Sigmoid colon (tissue), 7 donors: ENCODE data around the gene OPRL1. TPM values are rescaled to one million over a fixed set of nuclear protein-coding genes. Genes with fewer than 3 reads are reported as not detected.

ENCODE experiments used
- DNase-seq: peaks from one replicate; pipeline ENCODE4 v3.0.0-alpha.2; 2019
- H3K27ac ChIP-seq, 4 donors: fragments of 200-600 bp; sonication (generic); one replicate each; pipeline ENCODE4 v1.5.1; 2016 to 2019; ENCODE audit warnings: mild to moderate bottlenecking in 1 of 4
- H3K27me3 ChIP-seq, 3 donors: fragments of 200-600 bp; sonication (generic); one replicate each; pipeline ENCODE4 v1.5.1; 2019; ENCODE audit warnings: mild to moderate bottlenecking in 1 of 3
- H3K36me3 ChIP-seq, 4 donors: fragments of 200-600 bp; sonication (generic); one replicate each; pipeline ENCODE4 v1.5.1; 2016 to 2019
- H3K4me1 ChIP-seq, 4 donors: fragments of 200-600 bp; sonication (generic); one replicate each; pipeline ENCODE4 v1.5.1; 2017 to 2019
- H3K4me3 ChIP-seq, 4 donors: fragments of 200-600 bp; sonication (generic); one replicate each; pipeline ENCODE4 v1.5.1; 2017 to 2019; ENCODE audit warnings: mild to moderate bottlenecking in 2 of 4, moderate library complexity in 1 of 4
- H3K9me3 ChIP-seq, 4 donors: fragments of 200-600 bp in 3 of 4; sonication (generic) in 3 of 4; one replicate each; pipeline versions ENCODE4 v1.5.1 to v1.6.1; 2013 to 2019
- CTCF ChIP-seq, 4 experiments: fragments of 450-650 bp in 3 of 4; fragments of 200-600 bp in 1 of 4; IDR thresholded peaks; one replicate each; pipeline ENCODE4 v1.5.1; 2016 to 2019; ENCODE audit warnings: antibody characterized with exemption in 4 of 4, mild to moderate bottlenecking in 3 of 4, moderate library complexity in 2 of 4
- EP300 ChIP-seq, 4 donors: sonication (generic); formaldehyde crosslinking; IDR thresholded peaks; one replicate each; pipeline ENCODE4 v1.6.1; 2017; ENCODE audit warnings: antibody characterized with exemption in 4 of 4
- POLR2A ChIP-seq, 2 donors: fragments of 450-650 bp; IDR thresholded peaks; one replicate each; pipeline ENCODE4 v1.6.1; 2016; ENCODE audit warnings: antibody characterized with exemption in 2 of 2, mild to moderate bottlenecking in 2 of 2, moderate library complexity in 2 of 2
- POLR2AphosphoS5 ChIP-seq, 4 donors: sonication (generic); formaldehyde crosslinking; IDR thresholded peaks; one replicate each; pipeline ENCODE4 v1.6.1; 2017; ENCODE audit warnings: antibody characterized with exemption in 4 of 4
- WGBS, 2 donors: extraction: QIAGEN DNeasy Blood & Tissue Kit; methylation state at CpG; one replicate each; pipeline ENCODE4 v1.1.7; 2013; 5-methylcytosine and 5-hydroxymethylcytosine counted together
- intact Hi-C: fragments of 100-400 bp; cut with DNase I; formaldehyde crosslinking; loops from one replicate; pipeline ENCODE4 v1.15.1; 2023
- polyA plus RNA-seq, 3 donors: library from polyadenylated mRNA; stranded (reverse); fragments of 200-250 nt; gene quantifications; one replicate each; pipeline ENCODE4 v1.2.3, GENCODE V29; 2013
- total RNA-seq, 4 donors: library from RNA; depleted of rRNA; stranded (reverse); fragments of >200 nt; gene quantifications; one replicate each; pipeline ENCODE4 v1.1.0, GENCODE V29; 2016
- donor health status: healthy with polysubstance abuse.
- donor health status: Bipolar disorder and iron deficiency.
- donor health status: healthy.

Gene OPRL1
- total and polyA plus RNA-seq, 7 donors: under 0.01 to 2.2 (median 0.89) TPM; not detected in 1

DNA sequence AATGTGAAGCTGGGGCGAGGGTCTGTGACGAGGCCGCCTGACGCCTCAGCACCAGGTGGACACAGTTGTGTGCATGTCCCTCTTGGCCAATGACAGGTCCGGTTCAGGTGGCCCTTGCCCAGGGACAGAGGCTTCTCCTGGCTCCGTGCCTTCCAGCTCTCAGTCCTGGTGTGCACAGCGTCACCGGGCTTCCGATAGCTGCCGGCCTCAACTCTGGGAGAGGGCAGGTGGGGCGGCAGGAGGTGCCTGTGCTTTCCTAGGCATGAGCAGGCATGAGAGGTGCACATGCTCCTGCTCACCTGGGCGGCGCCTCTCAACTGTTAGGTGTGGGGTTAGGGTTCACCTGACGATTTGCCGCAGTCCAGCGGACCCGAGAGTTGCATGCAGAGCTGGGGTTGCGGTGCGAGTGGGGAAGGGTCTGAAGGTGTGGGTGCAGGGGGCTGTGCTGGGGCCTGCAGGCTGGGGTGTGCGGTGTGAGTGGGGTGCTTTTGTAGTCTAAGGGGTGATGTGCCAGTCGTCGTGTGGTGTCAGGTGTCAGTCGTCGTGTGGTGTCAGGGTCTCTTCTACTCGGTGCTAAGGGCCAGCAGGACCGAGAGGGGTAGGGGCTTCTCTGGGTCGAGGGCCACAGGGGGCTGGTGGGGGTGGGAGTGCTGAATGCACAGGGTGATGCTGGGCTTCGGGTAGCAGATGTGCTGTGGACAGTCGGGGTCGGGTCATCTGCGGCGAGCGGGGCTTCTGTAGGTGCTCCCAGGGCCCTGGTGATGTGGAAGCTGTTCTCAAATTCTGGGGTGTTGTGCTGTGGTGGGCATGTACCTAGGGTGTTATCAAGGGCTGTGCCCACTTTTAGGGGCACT, 26.7 kb upstream of the OPRL1 start:
- Histone ChIP-seq H3K4me1 (peaks cover 0 to 18% (median 17%) of the 10 kb centered on the region in 4 donors), H3K9me3 (no peaks in the 10 kb centered on the region), H3K4me3 (no peak overlapping the region), H3K27me3 (peaks cover 27 to 79% (median 71%) of the 10 kb centered on the region in 3 donors), H3K27ac (peak overlapping the region in 3 of 4 donors; percentile 22 to 70 (median 36)), H3K36me3 (no peaks in the 10 kb centered on the region)
- no peak for DNase-seq
- intact Hi-C loops: no loop called here
- no peak for TF ChIP-seq POLR2AphosphoS5 (IDR thresholded peaks at IDR 0.05)
- no peak for TF ChIP-seq EP300 (IDR thresholded peaks at IDR 0.05)
- no peak for TF ChIP-seq POLR2A (IDR thresholded peaks at IDR 0.05)
- no peak for TF ChIP-seq CTCF (IDR thresholded peaks at IDR 0.05)
- 77 to 85% methylated on average over 33 of the region's 33 CpGs for WGBS, 2 donors

DNA sequence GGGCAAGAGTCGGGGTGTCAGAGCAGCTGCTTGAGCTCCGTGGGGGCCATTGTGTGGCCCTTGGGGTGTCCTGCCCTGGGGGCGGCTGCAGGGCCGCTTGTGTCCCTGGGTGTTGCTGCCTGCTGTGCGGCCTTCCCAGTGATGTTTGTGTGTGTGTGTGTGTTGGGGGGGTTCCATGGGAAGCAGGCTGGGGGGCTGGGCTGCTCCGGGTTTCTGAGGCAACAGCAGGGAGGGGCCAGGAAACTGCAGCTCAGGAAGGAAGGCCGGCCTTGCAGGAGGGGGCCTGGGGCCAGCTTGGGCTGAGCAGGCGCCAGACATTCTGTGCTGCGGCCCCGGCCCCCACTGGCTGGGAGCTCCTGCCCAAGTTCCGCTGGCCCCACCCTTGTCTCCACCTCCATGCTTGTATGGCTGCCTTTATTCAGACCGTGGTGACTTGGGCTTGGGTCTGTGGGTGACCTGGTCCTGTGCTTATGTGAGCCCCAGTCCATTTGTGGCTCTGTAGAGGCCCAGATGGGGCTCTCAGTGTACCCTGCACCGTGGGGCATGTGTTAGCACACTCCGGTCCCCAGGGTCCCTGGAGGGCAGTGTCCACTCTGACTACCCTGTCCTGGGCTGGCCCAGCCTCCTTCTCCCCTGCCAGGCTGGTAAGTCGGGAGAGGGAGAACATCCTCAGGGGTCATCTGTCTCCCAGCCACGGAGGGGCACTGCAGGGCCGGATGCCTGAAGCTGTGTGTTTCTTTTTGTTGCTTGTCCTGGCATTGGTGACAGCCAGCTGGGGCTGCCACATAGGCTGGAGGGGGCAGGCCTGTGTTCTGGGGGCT, 25.8 kb upstream of the OPRL1 start:
- Histone ChIP-seq H3K27ac (peak overlapping the region; percentile 31 to 71 (median 34)), H3K9me3 (no peaks in the 10 kb centered on the region), H3K4me1 (peaks cover 0 to 14% (median 8%) of the 10 kb centered on the region in 4 donors), H3K27me3 (peaks cover 19 to 71% (median 62%) of the 10 kb centered on the region in 3 donors), H3K4me3 (no peak overlapping the region), H3K36me3 (no peaks in the 10 kb centered on the region)
- DNase-seq: no peak
- WGBS, 2 donors: 36 to 41% methylated on average over 17 of the region's 17 CpGs
- TF ChIP-seq POLR2A (IDR thresholded peaks at IDR 0.05) (no peak), EP300 (IDR thresholded peaks at IDR 0.05) (no peak), POLR2AphosphoS5 (IDR thresholded peaks at IDR 0.05) (peak in 1 of 4 donors; percentile 4), CTCF (IDR thresholded peaks at IDR 0.05) (no peak)
- intact Hi-C loops: no loop called here

- H3K4me1 ChIP-seq: peaks cover 0 to 7% (median 0%) of the 10 kb centered on the region in 4 donors
- no peak for DNase-seq
- H3K27ac ChIP-seq: peak overlapping the region in 3 of 4 donors; percentile 37 to 71 (median 57)
- H3K36me3 ChIP-seq: no peaks in the 10 kb centered on the region
- no peaks in the 10 kb centered on the region for H3K9me3 ChIP-seq
- no peak overlapping the region for H3K4me3 ChIP-seq
- TF ChIP-seq POLR2AphosphoS5 (IDR thresholded peaks at IDR 0.05) (no peak), EP300 (IDR thresholded peaks at IDR 0.05) (no peak), CTCF (IDR thresholded peaks at IDR 0.05) (no peak), POLR2A (IDR thresholded peaks at IDR 0.05) (no peak)
- H3K27me3 ChIP-seq: peaks cover 9 to 60% (median 52%) of the 10 kb centered on the region in 3 donors
- 76 to 77% methylated on average over 9 of the region's 9 CpGs for WGBS, 2 donors
- intact Hi-C loops: no loop called here
Measured at GRCh38 chr20:64055396-64055892, 24.4 kb upstream of the OPRL1 start.

DNA sequence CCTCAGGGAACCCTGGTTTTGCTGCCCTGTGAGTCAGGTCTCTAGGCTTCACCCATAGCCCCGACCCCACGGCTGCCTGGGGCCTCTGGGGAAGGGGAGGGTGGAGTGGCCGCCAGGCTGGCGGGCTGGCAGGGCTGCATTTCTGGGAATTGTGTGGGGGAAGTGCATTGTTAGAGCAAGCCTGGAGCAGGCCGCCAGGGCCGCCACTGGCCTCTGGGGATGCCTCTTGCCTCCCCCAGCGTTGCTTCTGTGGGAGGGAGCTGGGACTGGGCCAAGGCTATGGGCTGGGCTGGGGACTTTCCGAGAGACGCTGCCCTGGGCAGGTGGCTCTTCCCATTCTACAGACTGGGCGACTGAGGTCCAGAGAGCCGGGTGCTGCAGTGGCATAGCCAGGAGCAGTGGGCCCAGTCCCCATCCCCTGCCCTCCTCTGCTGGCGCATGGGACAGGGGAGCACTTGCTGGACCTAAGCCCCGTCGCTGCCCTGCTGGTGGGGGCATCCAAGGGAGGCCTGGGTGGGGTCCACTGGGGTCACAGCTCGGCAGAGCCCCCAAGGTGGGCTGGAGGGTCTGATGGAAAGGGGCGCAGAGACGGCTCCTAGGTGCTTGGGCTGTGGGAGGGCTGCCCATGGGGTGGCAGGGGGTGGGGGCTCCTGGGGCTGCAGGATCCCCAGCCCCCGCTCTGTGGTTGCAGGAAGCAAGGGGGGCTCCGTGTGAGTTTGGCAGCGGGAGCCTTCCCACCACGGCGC, 23.8 kb upstream of the OPRL1 start:
- no peak for DNase-seq
- TF ChIP-seq POLR2AphosphoS5 (IDR thresholded peaks at IDR 0.05): no peak
- TF ChIP-seq EP300 (IDR thresholded peaks at IDR 0.05): no peak
- TF ChIP-seq POLR2A (IDR thresholded peaks at IDR 0.05): no peak
- TF ChIP-seq CTCF (IDR thresholded peaks at IDR 0.05): no peak
- 45 to 55% methylated on average over 22 of the region's 22 CpGs for WGBS, 2 donors
- H3K4me1 ChIP-seq: peaks cover 0 to 7% (median 0%) of the 10 kb centered on the region in 4 donors
- H3K27ac ChIP-seq: peak overlapping the region; percentile 10 to 71 (median 52)
- intact Hi-C loops: no loop called here
- no peaks in the 10 kb centered on the region for H3K36me3 ChIP-seq
- H3K27me3 ChIP-seq: peaks cover 7 to 53% (median 45%) of the 10 kb centered on the region in 3 donors
- no peak overlapping the region for H3K4me3 ChIP-seq
- H3K9me3 ChIP-seq: no peaks in the 10 kb centered on the region
